BJ (cell line): Measurements from ENCODE around the gene ESPNL. TPM values are rescaled to one million over a fixed set of nuclear protein-coding genes. Genes with fewer than 3 reads are reported as not detected.
"Not testable (repeated sequence)": the region's sequence is repeated elsewhere in the genome, so short reads cannot be mapped to it uniquely, and the experiment has no call there.

Experiments
- CTCF ChIA-PET: fragments of 350-600 bp; formaldehyde crosslinking; extraction: SDS; loops from one replicate; lab custom pipeline; 2021; ENCODE audit warnings: antibody characterized with exemption, inconsistent platforms; lab: Yijun Ruan, JAX
- POLR2A ChIA-PET: fragments of 300-600 bp; sonication (Branson Sonifier 250); formaldehyde crosslinking; extraction: SDS; loops from one replicate; lab custom pipeline; 2021; ENCODE audit warnings: antibody characterized with exemption; lab: Charles Lee
- DNase-seq: peaks from one replicate; pipeline ENCODE4 v3.0.0-alpha.2; 2011; ENCODE audit warnings: low read depth
- H3K27me3 ChIP-seq: 2 replicates; pipeline ENCODE4 v1.6.0; 2011; ENCODE audit warnings: low read length; ENCODE audit not compliant: control insufficient read depth, insufficient read depth
- H3K36me3 ChIP-seq: 2 replicates; pipeline ENCODE4 v1.5.1; 2011; ENCODE audit warnings: low read length; ENCODE audit not compliant: control insufficient read depth, insufficient read depth
- H3K4me3 ChIP-seq: 2 replicates; pipeline ENCODE4 v1.5.1; 2011; ENCODE audit warnings: low read depth, mild to moderate bottlenecking, control low read depth, low read length
- CTCF ChIP-seq: IDR thresholded peaks from 2 replicates; pipeline ENCODE4 v1.5.1; 2011; ENCODE audit warnings: low read depth, mild to moderate bottlenecking, control low read depth, inconsistent platforms, low read length, moderate library complexity; ENCODE audit not compliant: insufficient read depth
- polyA plus RNA-seq: library from polyadenylated mRNA; depleted of rRNA; stranded (reverse); fragments of >200 nt; gene quantifications from 2 replicates; pipeline ENCODE4 v1.2.3, GENCODE V29; 2011

ESPNL gene
- polyA plus RNA-seq, 1 experiment, result 2.1 TPM

- H3K36me3 ChIP-seq, result no peaks in the 10 kb centered on the region
- ChIA-PET CTCF (no interaction called here), POLR2A (no interaction called here)
- DNase-seq, result no peak
- H3K27me3 ChIP-seq, result no peaks in the 10 kb centered on the region
- no peak overlapping the region for H3K4me3 ChIP-seq
- TF ChIP-seq CTCF, result no peak
These were observed 13.5 kb downstream of the ESPNL start for GRCh38 chr2:238113611-238114010.

GRCh38 chr2:238114331-238114841 lies 14.2 kb downstream of the ESPNL start:
- no peak overlapping the region for H3K4me3 ChIP-seq
- POLR2A ChIA-PET, result no interaction called here
- no peak for DNase-seq
- H3K36me3 ChIP-seq, result no peaks in the 10 kb centered on the region
- CTCF ChIA-PET, result interaction anchor here (1.1 kb wide), 1 partner anchor 8 kb away, joined by 3 read pairs; no protein-coding TSS in a partner anchor
- no peak for TF ChIP-seq CTCF
- no peaks in the 10 kb centered on the region for H3K27me3 ChIP-seq

- CTCF ChIA-PET, result interaction anchor here (1.1 kb wide), 1 partner anchor 9 kb away, joined by 3 read pairs; no protein-coding TSS in a partner anchor
- POLR2A ChIA-PET, result no interaction called here
- H3K27me3 ChIP-seq, result peaks cover 2% of the 10 kb centered on the region; the same call in 1 of the 2 replicates
- TF ChIP-seq CTCF, result no peak
- H3K36me3 ChIP-seq, result no peaks in the 10 kb centered on the region
- no peak for DNase-seq
- H3K4me3 ChIP-seq, result no peak overlapping the region
These were observed 14.9 kb downstream of the ESPNL start for GRCh38 chr2:238114851-238115660.

- H3K36me3 ChIP-seq, H3K27me3 ChIP-seq, CTCF ChIA-PET, H3K4me3 ChIP-seq, POLR2A ChIA-PET, DNase-seq: not testable (repeated sequence)
These were observed 15.6 kb downstream of the ESPNL start for GRCh38 chr2:238115709-238116108.

- no peak for TF ChIP-seq CTCF
- CTCF ChIA-PET, result no interaction called here
- H3K4me3 ChIP-seq, result no peak overlapping the region
- H3K27me3 ChIP-seq, result peaks cover 4% of the 10 kb centered on the region
- POLR2A ChIA-PET, result no interaction called here
- no peaks in the 10 kb centered on the region for H3K36me3 ChIP-seq
- no peak for DNase-seq
These were observed 16.4 kb downstream of the ESPNL start for GRCh38 chr2:238116298-238117198.
